Motor neuron (in vitro differentiated cells): ENCODE results near the gene WASHC4. TPM values are rescaled to one million over a fixed set of nuclear protein-coding genes. Genes with fewer than 3 reads are reported as not detected.

Experiments used
- ATAC-seq, 8 experiments: fragments of 200-7000 bp; cut with Tn5 transposase; replicated peaks in 6 of 8; 2 replicates each; pipeline ENCODE4 v1.8.0; 2021; ENCODE audit warnings: mild to moderate bottlenecking in 8 of 8, moderate library complexity in 8 of 8
- H3K27ac ChIP-seq, 2 donors: fragments of 250-450 bp; sonication (Bioruptor Pico); 2 replicates each; pipeline ENCODE4 v1.9.0; 2021; ENCODE audit warnings: antibody characterized with exemption in 2 of 2, mild to moderate bottlenecking in 2 of 2, moderate library complexity in 1 of 2
- H3K4me1 ChIP-seq, 2 donors: fragments of 250-450 bp; sonication (Bioruptor Pico); replicated peaks in 1 of 2; 2 replicates each; pipeline ENCODE4 v1.6.1; 2021; ENCODE audit warnings: antibody characterized with exemption in 2 of 2, mild to moderate bottlenecking in 2 of 2, moderate library complexity in 1 of 2
- H3K4me3 ChIP-seq, 5 donors: fragments of 250-450 bp; sonication (Bioruptor Pico); 2 replicates each; pipeline ENCODE4 v1.9.0; 2021; ENCODE audit warnings: antibody characterized with exemption in 5 of 5, mild to moderate bottlenecking in 5 of 5, moderate library complexity in 4 of 5
- WGBS, 10 experiments: fragments of 450-650 bp; shearing (Covaris generic); methylation state at CpG; one replicate each; pipeline ENCODE4 v1.0.0; 2022; 5-methylcytosine and 5-hydroxymethylcytosine counted together
- in situ Hi-C, 9 experiments: fragments of 400-800 bp; cut with MboI; loops; one replicate each; pipeline ENCODE4 v1.15.0; 2021; ENCODE audit warnings: low sequenced_read_pairs in 9 of 9, low pct_unique_long_range_greater_than_20kb in 2 of 9; ENCODE audit not compliant: unreplicated experiment in 9 of 9
- total RNA-seq, 8 experiments: library from RNA; unstranded; fragments of 300-600 nt; gene quantifications; 2 replicates each; pipeline versions ENCODE4 v1.2.3 to v1.2.4, GENCODE V29; 2022

WASHC4 gene
- total RNA-seq, 8 experiments from 2014 or later = 29.1 to 88.6 (median 37.5) TPM

- in situ Hi-C loops = no loop called here
- peak in 3 of 8 experiments; percentile 81 to 94 (median 91) for ATAC-seq
- 31 to 96% (median 87%) methylated on average over 3 to 7 of the region's 7 CpGs for whole genome bisulfite sequencing, 10 experiments
Measured at GRCh38 chr12:105100207-105100985, 7.1 kb upstream of the WASHC4 start.

GRCh38 chr12:105100998-105101397 lies 6.5 kb upstream of the WASHC4 start:
- no peak overlapping the region for H3K4me3 ChIP-seq
- H3K27ac ChIP-seq = no peak overlapping the region
- ATAC-seq = peak in 3 of 8 experiments; percentile 55 to 72 (median 70)
- in situ Hi-C loops = no loop called here
- H3K4me1 ChIP-seq = no peaks in the 10 kb centered on the region

More at GRCh38 chr12:105100207-105100985, 7.1 kb upstream of the WASHC4 start:
- Histone ChIP-seq H3K4me3 (no peak overlapping the region), H3K4me1 (no peaks in the 10 kb centered on the region), H3K27ac (no peak overlapping the region)

- in situ Hi-C loops = no loop called here
- H3K27ac ChIP-seq = no peak overlapping the region
Measured at GRCh38 chr12:105102673-105103072, 4.9 kb upstream of the WASHC4 start.

GRCh38 chr12:105104762-105105161 lies 2.8 kb upstream of the WASHC4 start:
- 29 to 100% (median 78%) methylated on average over 1 of the region's 1 CpG; no CpG with 5 or more reads in 3 of the 10 experiments for WGBS, 10 experiments
- Histone ChIP-seq H3K4me1 (peaks cover 8 to 9% of the 10 kb centered on the region in 2 donors), H3K27ac (no peak overlapping the region), H3K4me3 (no peak overlapping the region)
- in situ Hi-C loops = no loop called here
- no peak for ATAC-seq

More at GRCh38 chr12:105102673-105103072, 4.9 kb upstream of the WASHC4 start:
- H3K4me3 ChIP-seq = no peak overlapping the region
- peaks cover 0 to 5% of the 10 kb centered on the region in 2 donors for H3K4me1 ChIP-seq
- ATAC-seq = no peak

GRCh38 chr12:105106621-105107020 lies 910 bp upstream of the WASHC4 start:
- Histone ChIP-seq H3K27ac (no peak overlapping the region), H3K4me1 (peaks cover 10 to 19% of the 10 kb centered on the region in 2 donors), H3K4me3 (peak overlapping the region; percentile 71 to 84 (median 83))
- WGBS, 10 experiments = 38 to 82% (median 61%) methylated on average over 4 to 7 of the region's 7 CpGs
- no peak for ATAC-seq
- in situ Hi-C loops = no loop called here

- WGBS, 10 experiments = 0 to 7% (median 2%) methylated on average over 1 to 14 of the region's 15 CpGs; no CpG with 5 or more reads in 1 of the 10 experiments
- peak overlapping the region; percentile 71 to 84 (median 83) for H3K4me3 ChIP-seq
- in situ Hi-C loops = no loop called here
- peak overlapping the region; percentile 68 to 95 for H3K27ac ChIP-seq
- peaks cover 10 to 19% of the 10 kb centered on the region in 2 donors for H3K4me1 ChIP-seq
- peak; percentile 35 to 48 (median 40) for ATAC-seq
Measured at GRCh38 chr12:105107171-105107493, 399 bp upstream of the WASHC4 start.

- peak overlapping the region; percentile 22 to 84 (median 79) for H3K4me3 ChIP-seq
- H3K27ac ChIP-seq = peak overlapping the region in 1 of 2 donors; percentile 9
- no peak for ATAC-seq
- in situ Hi-C loops = no loop called here
- WGBS, 10 experiments = 0 to 79% (median 60%) methylated on average over 1 to 13 of the region's 13 CpGs
- peaks cover 10 to 19% of the 10 kb centered on the region in 2 donors for H3K4me1 ChIP-seq
Measured at GRCh38 chr12:105109465-105110212, 2.1 kb downstream of the WASHC4 start.

GRCh38 chr12:105110851-105111250 lies 3.3 kb downstream of the WASHC4 start:
- 28 to 98% (median 93%) methylated on average over 2 to 4 of the region's 4 CpGs; no CpG with 5 or more reads in 1 of the 10 experiments for WGBS, 10 experiments

GRCh38 chr12:105113094-105113493 lies 5.6 kb downstream of the WASHC4 start:
- WGBS, 10 experiments = 83 to 100% (median 99%) methylated on average over 2 to 3 of the region's 3 CpGs
- in situ Hi-C loops = no loop called here

More at GRCh38 chr12:105110851-105111250, 3.3 kb downstream of the WASHC4 start:
- no peak overlapping the region for H3K27ac ChIP-seq
- in situ Hi-C loops = no loop called here
- ATAC-seq = no peak
- H3K4me1 ChIP-seq = peaks cover 10 to 19% of the 10 kb centered on the region in 2 donors
- no peak overlapping the region for H3K4me3 ChIP-seq

GRCh38 chr12:105116969-105117368 lies 9.4 kb downstream of the WASHC4 start:
- Histone ChIP-seq H3K4me3 (no peak overlapping the region), H3K27ac (no peak overlapping the region), H3K4me1 (no peaks in the 10 kb centered on the region)
- 8 to 100% (median 71%) methylated on average over 1 of the region's 1 CpG; no CpG with 5 or more reads in 1 of the 10 experiments for whole genome bisulfite sequencing, 10 experiments
- peak in 1 of 8 experiments; percentile 95 for ATAC-seq
- in situ Hi-C loops = no loop called here

More at GRCh38 chr12:105113094-105113493, 5.6 kb downstream of the WASHC4 start:
- ATAC-seq = no peak
- Histone ChIP-seq H3K27ac (no peak overlapping the region), H3K4me3 (no peak overlapping the region), H3K4me1 (peaks cover 5 to 19% of the 10 kb centered on the region in 2 donors)

- in situ Hi-C loops = no loop called here
- WGBS, 10 experiments = 80 to 100% (median 96%) methylated on average over 1 to 2 of the region's 2 CpGs; no CpG with 5 or more reads in 2 of the 10 experiments
- peak in 3 of 8 experiments; percentile 26 to 58 (median 34) for ATAC-seq
- H3K4me1 ChIP-seq = no peaks in the 10 kb centered on the region
- no peak overlapping the region for H3K27ac ChIP-seq
- H3K4me3 ChIP-seq = no peak overlapping the region
Measured at GRCh38 chr12:105120551-105120950, 13.0 kb downstream of the WASHC4 start.

- 0 to 100% (median 85%) methylated on average over 2 of the region's 2 CpGs for WGBS, 10 experiments
- peak in 3 of 8 experiments; percentile 50 to 73 (median 51) for ATAC-seq
- no peak overlapping the region for H3K4me3 ChIP-seq
- no peak overlapping the region for H3K27ac ChIP-seq
- in situ Hi-C loops = no loop called here
- no peaks in the 10 kb centered on the region for H3K4me1 ChIP-seq
Measured at GRCh38 chr12:105138248-105138647, 30.7 kb downstream of the WASHC4 start.

GRCh38 chr12:105141320-105141922 lies 33.9 kb downstream of the WASHC4 start:
- in situ Hi-C loops = no loop called here
- no peak for ATAC-seq
- H3K27ac ChIP-seq = no peak overlapping the region
- 72 to 100% (median 92%) methylated on average over 1 to 6 of the region's 6 CpGs for WGBS, 10 experiments
- no peak overlapping the region for H3K4me3 ChIP-seq
- no peaks in the 10 kb centered on the region for H3K4me1 ChIP-seq
